DND-41 (cell line): Measurements from ENCODE around the gene SPNS3.

Source experiments
- ATAC-seq: fragments of 200-7000 bp; cut with Tn5 transposase; 3 replicates; pipeline ENCODE4 v1.9.1; 2021; ENCODE audit warnings: low read depth; ENCODE audit not compliant: insufficient read depth
- DNase-seq: peaks from one replicate; pipeline ENCODE4 v3.0.0-alpha.2; 2020
- H2AFZ ChIP-seq: 2 replicates; pipeline ENCODE4 v1.6.0; 2012; ENCODE audit warnings: low read depth, low read length
- H3K27ac ChIP-seq: 2 replicates; pipeline ENCODE4 v1.5.1; 2012; ENCODE audit warnings: low read length, inconsistent platforms
- H3K27me3 ChIP-seq: fragments of 200-600 bp; sonication (generic); 2 replicates; pipeline ENCODE4 v1.6.0; 2012; ENCODE audit warnings: low read length, mild to moderate bottlenecking, inconsistent platforms; ENCODE audit not compliant: insufficient read depth, poor library complexity
- H3K36me3 ChIP-seq: 2 replicates; pipeline ENCODE4 v1.5.1; 2012; ENCODE audit warnings: low read length, inconsistent platforms; ENCODE audit not compliant: insufficient read depth
- H3K4me1 ChIP-seq: 2 replicates; pipeline ENCODE4 v1.5.1; 2012; ENCODE audit warnings: mild to moderate bottlenecking, low read length; ENCODE audit not compliant: insufficient read depth
- H3K4me2 ChIP-seq: 2 replicates; pipeline ENCODE4 v1.6.0; 2012; ENCODE audit warnings: mild to moderate bottlenecking, moderate library complexity, low read length, inconsistent platforms; ENCODE audit not compliant: insufficient read depth
- H3K4me3 ChIP-seq, 2 experiments: fragments of 200-600 bp in 1 of 2; shearing (Covaris generic) in 1 of 2; 2 replicates each; pipeline ENCODE4 v1.5.1; 2012 to 2016; ENCODE audit warnings: inconsistent platforms in 2 of 2, low read length in 2 of 2, mild to moderate bottlenecking in 2 of 2, low read depth in 1 of 2, moderate library complexity in 1 of 2
- H3K79me2 ChIP-seq: 2 replicates; pipeline ENCODE4 v1.6.0; 2012; ENCODE audit warnings: low read length, inconsistent platforms; ENCODE audit not compliant: insufficient read depth
- H3K9ac ChIP-seq: 2 replicates; pipeline ENCODE4 v1.6.0; 2012; ENCODE audit warnings: low read depth, mild to moderate bottlenecking, inconsistent platforms, low read length, moderate library complexity
- H3K9me3 ChIP-seq: 2 replicates; pipeline ENCODE4 v1.5.1; 2012; ENCODE audit warnings: low read length, moderate library complexity, mild to moderate bottlenecking, inconsistent platforms; ENCODE audit not compliant: insufficient read depth, severe bottlenecking
- H4K20me1 ChIP-seq: 2 replicates; pipeline ENCODE4 v1.6.0; 2012; ENCODE audit warnings: low read length; ENCODE audit not compliant: insufficient read depth
- EZH2 ChIP-seq: IDR thresholded peaks from 3 replicates; pipeline ENCODE4 v1.6.1; 2012; ENCODE audit warnings: borderline replicate concordance, low read depth, mild to moderate bottlenecking, moderate library complexity, low read length, inconsistent platforms; ENCODE audit not compliant: severe bottlenecking
- TF ChIP-seq, protein P1 (sequence below): IDR thresholded peaks from 2 replicates; pipeline ENCODE4 v1.5.1; 2012; ENCODE audit warnings: borderline replicate concordance, low read length, moderate library complexity, mild to moderate bottlenecking; ENCODE audit not compliant: poor library complexity, severe bottlenecking; ENCODE audit errors: extremely low read depth

The SPNS3 gene

DNA sequence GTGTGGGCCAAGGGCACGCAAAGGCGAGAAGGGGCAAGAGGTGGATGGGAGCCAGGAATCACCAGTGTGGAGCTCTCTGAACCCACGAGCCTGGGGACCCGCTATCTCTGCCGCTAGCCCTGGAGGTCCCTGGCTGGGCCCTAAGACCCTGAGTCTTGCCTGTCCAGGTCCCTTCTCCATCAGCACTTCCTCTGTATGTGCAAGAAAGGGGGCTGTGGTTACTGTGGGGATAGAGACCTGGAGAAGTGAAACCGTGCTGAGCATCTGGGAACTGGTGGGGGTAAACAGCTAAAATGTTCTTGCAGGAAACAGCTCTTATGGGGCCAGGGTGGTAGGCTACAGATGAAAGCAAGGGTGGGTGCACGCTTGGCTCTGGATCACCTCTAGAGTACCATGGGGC, 3.1 kb downstream of the SPNS3 start:
- peaks cover 43% of the 10 kb centered on the region for H3K79me2 ChIP-seq
- peak; percentile 91 for DNase-seq
- H4K20me1 ChIP-seq, result no peaks in the 10 kb centered on the region
- no peaks in the 10 kb centered on the region for H3K9me3 ChIP-seq
- ATAC-seq, result peak; percentile 82
- H3K9ac ChIP-seq, result peak overlapping the region; percentile 54
- peak overlapping the region in 1 of 2 experiments; percentile 45; a peak in 2 of 4 replicates for H3K4me3 ChIP-seq
- peak overlapping the region; percentile 91 for H3K27ac ChIP-seq
- H3K36me3 ChIP-seq, result peaks cover 24% of the 10 kb centered on the region
- H3K27me3 ChIP-seq, result no peaks in the 10 kb centered on the region
- peaks cover 72% of the 10 kb centered on the region for H3K4me1 ChIP-seq
- TF ChIP-seq, protein P1, sequence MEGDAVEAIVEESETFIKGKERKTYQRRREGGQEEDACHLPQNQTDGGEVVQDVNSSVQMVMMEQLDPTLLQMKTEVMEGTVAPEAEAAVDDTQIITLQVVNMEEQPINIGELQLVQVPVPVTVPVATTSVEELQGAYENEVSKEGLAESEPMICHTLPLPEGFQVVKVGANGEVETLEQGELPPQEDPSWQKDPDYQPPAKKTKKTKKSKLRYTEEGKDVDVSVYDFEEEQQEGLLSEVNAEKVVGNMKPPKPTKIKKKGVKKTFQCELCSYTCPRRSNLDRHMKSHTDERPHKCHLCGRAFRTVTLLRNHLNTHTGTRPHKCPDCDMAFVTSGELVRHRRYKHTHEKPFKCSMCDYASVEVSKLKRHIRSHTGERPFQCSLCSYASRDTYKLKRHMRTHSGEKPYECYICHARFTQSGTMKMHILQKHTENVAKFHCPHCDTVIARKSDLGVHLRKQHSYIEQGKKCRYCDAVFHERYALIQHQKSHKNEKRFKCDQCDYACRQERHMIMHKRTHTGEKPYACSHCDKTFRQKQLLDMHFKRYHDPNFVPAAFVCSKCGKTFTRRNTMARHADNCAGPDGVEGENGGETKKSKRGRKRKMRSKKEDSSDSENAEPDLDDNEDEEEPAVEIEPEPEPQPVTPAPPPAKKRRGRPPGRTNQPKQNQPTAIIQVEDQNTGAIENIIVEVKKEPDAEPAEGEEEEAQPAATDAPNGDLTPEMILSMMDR, result no peak
- no peak for TF ChIP-seq EZH2
- peak overlapping the region; percentile 57 for H3K4me2 ChIP-seq
- H2AFZ ChIP-seq, result no peak overlapping the region

DNA sequence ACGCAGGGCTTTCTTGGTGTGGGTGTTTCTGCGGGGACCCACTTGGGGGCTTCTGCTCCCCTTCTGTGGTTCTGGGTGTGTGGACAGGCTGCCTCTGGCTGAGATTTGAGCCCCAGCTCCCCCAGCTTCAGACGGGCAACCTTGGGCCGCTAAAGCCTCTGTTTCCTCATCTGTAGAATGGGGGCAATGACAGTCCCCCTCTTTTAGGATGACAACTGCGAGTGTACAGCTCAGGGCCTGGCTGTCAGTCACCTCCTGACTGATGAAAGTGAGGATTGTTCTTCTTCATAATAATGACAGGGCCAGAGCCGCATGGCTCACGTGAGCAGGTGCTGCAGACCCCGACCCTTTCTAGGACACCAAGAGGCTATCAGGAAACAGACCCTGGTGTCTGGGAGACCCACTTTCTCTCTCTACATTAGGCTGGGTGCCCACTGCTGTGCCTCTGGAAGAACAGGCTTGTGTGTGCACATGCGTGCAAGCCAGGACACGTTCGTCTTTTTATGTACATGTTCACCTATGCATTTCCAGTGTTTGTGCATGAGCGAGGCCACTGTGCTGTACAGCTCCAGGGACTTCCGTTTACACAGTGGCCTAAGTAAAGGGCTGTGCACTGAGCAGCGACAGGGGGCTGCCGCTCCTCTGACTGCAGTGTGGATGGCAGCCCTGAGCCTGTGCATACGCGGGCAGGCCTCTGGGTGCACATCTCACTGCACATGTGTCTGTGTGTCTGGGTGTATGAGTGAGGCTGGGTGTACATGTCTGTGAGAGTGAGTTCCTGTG, 4.6 kb downstream of the SPNS3 start:
- Histone ChIP-seq H3K4me3 (no peak overlapping the region), H2AFZ (no peak overlapping the region), H3K36me3 (peaks cover 26% of the 10 kb centered on the region), H3K9ac (peak overlapping the region; percentile 35), H3K4me2 (peak overlapping the region; percentile 32; the same call in 1 of the 2 replicates), H3K27ac (peak overlapping the region; percentile 91), H3K79me2 (peaks cover 39% of the 10 kb centered on the region), H4K20me1 (no peaks in the 10 kb centered on the region), H3K9me3 (no peaks in the 10 kb centered on the region), H3K27me3 (no peaks in the 10 kb centered on the region), H3K4me1 (peaks cover 60% of the 10 kb centered on the region)
- ATAC-seq (no peak), DNase-seq (no peak)
- TF ChIP-seq EZH2, result no peak
- TF ChIP-seq, protein P1, result no peak

- Histone ChIP-seq H3K9ac (no peak overlapping the region), H4K20me1 (no peaks in the 10 kb centered on the region), H3K4me2 (no peak overlapping the region), H3K9me3 (no peaks in the 10 kb centered on the region), H3K27me3 (no peaks in the 10 kb centered on the region), H2AFZ (no peak overlapping the region), H3K4me3 (no peak overlapping the region), H3K4me1 (peaks cover 43% of the 10 kb centered on the region), H3K79me2 (peaks cover 29% of the 10 kb centered on the region), H3K27ac (peak overlapping the region; percentile 72), H3K36me3 (peaks cover 26% of the 10 kb centered on the region)
- ATAC-seq (no peak), DNase-seq (no peak)
- no peak for TF ChIP-seq EZH2
- TF ChIP-seq, protein P1, result no peak
Measured at GRCh38 chr17:4440021-4440420, 6.3 kb downstream of the SPNS3 start.
